Measurements from ENCODE around the gene CPM. TPM values are rescaled to one million over a fixed set of nuclear protein-coding genes. Genes with fewer than 3 reads are reported as not detected.
"Not testable (repeated sequence)": the region's sequence is repeated elsewhere in the genome, so short reads cannot be mapped to it uniquely, and the experiment has no call there.

The CPM gene
- total RNA-seq, 1 experiment from 2014 or later, result 0.96 TPM

DNA sequence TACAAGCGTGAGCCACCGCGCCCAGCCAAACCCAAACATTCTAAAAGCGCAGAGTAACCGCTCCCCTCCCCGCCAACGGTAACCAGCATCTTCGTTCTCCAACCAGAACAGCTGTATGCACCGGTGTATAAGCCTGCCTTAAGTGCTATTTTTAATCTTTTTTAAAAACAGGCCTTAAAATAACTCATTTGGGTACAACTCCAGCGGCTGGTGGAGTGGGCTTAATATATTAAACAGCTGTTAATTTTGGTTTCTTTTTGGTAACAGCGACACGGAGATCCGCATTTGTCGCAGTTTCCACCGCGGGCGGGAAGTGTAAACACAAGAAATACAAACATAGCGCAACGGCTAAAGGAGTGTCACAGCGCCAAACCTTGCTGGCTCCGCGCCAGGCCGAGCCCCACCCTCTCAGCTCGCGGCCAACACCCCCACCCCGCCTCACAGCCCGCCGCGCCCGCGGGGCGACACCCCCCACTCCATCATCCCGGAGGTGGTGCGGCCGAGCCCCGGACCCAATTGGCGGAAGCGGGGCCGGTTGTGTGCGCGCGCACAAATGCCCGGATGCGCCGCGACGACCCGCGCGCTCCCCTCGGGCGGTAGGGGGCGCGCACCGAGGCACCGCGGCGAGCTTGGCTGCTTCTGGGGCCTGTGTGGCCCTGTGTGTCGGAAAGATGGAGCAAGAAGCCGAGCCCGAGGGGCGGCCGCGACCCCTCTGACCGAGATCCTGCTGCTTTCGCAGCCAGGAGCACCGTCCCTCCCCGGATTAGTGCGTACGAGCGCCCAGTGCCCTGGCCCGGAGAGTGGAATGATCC is 125.2 kb downstream of the CPM start, which contains the start of gene MDM2 (continued):
- TF ChIP-seq FOXJ3 (CRISPR knock-in tag; IDR thresholded peaks at IDR 0.05; ENCODE audit: borderline replicate concordance), result no peak
- TF ChIP-seq, protein P1, sequence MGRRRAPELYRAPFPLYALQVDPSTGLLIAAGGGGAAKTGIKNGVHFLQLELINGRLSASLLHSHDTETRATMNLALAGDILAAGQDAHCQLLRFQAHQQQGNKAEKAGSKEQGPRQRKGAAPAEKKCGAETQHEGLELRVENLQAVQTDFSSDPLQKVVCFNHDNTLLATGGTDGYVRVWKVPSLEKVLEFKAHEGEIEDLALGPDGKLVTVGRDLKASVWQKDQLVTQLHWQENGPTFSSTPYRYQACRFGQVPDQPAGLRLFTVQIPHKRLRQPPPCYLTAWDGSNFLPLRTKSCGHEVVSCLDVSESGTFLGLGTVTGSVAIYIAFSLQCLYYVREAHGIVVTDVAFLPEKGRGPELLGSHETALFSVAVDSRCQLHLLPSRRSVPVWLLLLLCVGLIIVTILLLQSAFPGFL (CRISPR knock-in tag; IDR thresholded peaks at IDR 0.05; ENCODE audit: borderline replicate concordance), result 0 out of 2 replicates have a peak, but pooled peaks have one; percentile 44
- TF ChIP-seq SMAD4 (CRISPR knock-in tag; IDR thresholded peaks at IDR 0.05), result no peak
- TF ChIP-seq ZNF281 (CRISPR knock-in tag; IDR thresholded peaks at IDR 0.05), result 0 out of 2 replicates have a peak, but pooled peaks have one; percentile 21
- TF ChIP-seq ETV6 (CRISPR knock-in tag; IDR thresholded peaks at IDR 0.05), result peak; percentile 89
- peak; percentile 50; the same call in 1 of the 2 replicates for TF ChIP-seq NFYB (CRISPR knock-in tag; conservative IDR thresholded peaks at IDR 0.05; ENCODE audit: low read depth)
- TF ChIP-seq, protein P2, sequence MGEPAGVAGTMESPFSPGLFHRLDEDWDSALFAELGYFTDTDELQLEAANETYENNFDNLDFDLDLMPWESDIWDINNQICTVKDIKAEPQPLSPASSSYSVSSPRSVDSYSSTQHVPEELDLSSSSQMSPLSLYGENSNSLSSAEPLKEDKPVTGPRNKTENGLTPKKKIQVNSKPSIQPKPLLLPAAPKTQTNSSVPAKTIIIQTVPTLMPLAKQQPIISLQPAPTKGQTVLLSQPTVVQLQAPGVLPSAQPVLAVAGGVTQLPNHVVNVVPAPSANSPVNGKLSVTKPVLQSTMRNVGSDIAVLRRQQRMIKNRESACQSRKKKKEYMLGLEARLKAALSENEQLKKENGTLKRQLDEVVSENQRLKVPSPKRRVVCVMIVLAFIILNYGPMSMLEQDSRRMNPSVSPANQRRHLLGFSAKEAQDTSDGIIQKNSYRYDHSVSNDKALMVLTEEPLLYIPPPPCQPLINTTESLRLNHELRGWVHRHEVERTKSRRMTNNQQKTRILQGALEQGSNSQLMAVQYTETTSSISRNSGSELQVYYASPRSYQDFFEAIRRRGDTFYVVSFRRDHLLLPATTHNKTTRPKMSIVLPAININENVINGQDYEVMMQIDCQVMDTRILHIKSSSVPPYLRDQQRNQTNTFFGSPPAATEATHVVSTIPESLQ (CRISPR knock-in tag; IDR thresholded peaks at IDR 0.05), result no peak
- peak; percentile 96 for TF ChIP-seq HMGXB4 (CRISPR knock-in tag; IDR thresholded peaks at IDR 0.05)
- TF ChIP-seq IRF1 (CRISPR knock-in tag; IDR thresholded peaks at IDR 0.05), result no peak
- TF ChIP-seq TEAD1 (CRISPR knock-in tag; IDR thresholded peaks at IDR 0.05), result peak; percentile 61; the same call in 1 of the 2 replicates
- 0 out of 2 replicates have a peak, but pooled peaks have one; percentile 8 for TF ChIP-seq PRDM15 (CRISPR knock-in tag; IDR thresholded peaks at IDR 0.05)
- TF ChIP-seq NFE2L1 (CRISPR knock-in tag; IDR thresholded peaks at IDR 0.05), result no peak
- peak; percentile 81 for TF ChIP-seq MYBL2 (CRISPR knock-in tag; IDR thresholded peaks at IDR 0.05)
- peak; percentile 80 for TF ChIP-seq SP1 (CRISPR knock-in tag; conservative IDR thresholded peaks at IDR 0.05)
- no peak for TF ChIP-seq STAT6 (CRISPR knock-in tag; conservative IDR thresholded peaks at IDR 0.05; ENCODE audit: low read depth)
- TF ChIP-seq CTCF (IDR thresholded peaks at IDR 0.05), result peak; percentile 59
- TF ChIP-seq TP53 (CRISPR knock-in tag; IDR thresholded peaks at IDR 0.05), result 0 out of 2 replicates have a peak, but pooled peaks have one; percentile 42

- CTCF ChIA-PET, result interaction anchor here (0.7 to 2.6 kb wide), 8 partner anchors 9 to 349 kb away, joined by 3 to 23 read pairs (median 4); partner anchors contain the start of gene SLC35E3
- not testable (repeated sequence) for ATAC-seq; H3K27me3 Mint-ChIP-seq (ENCODE audit: low read depth); DNase-seq (ENCODE audit: low spot score); H3K9me3 Mint-ChIP-seq
- Mint-ChIP-seq H3K4me3 (peak overlapping the region; percentile 86), H3K4me1 (peaks cover 42% of the 10 kb centered on the region), H3K36me3 (peaks cover 27% of the 10 kb centered on the region), H3K27ac (peak overlapping the region; percentile 94)
- POLR2A ChIA-PET, result interaction anchor here (0.6 to 1.9 kb wide), 4 partner anchors 13 to 61 kb away, joined by 3 to 13 read pairs (median 4); partner anchors contain the start of gene SLC35E3
Measured at GRCh38 chr12:68807274-68807575, 125.7 kb downstream of the CPM start.

Data from WTC11 (cell line).